Adipocyte (in vitro differentiated cells): ENCODE measurements around the gene MNDA.
"Not testable (repeated sequence)": the region's sequence is repeated elsewhere in the genome, so short reads cannot be mapped to it uniquely, and the experiment has no call there.

ENCODE experiments used
- DNase-seq: peaks from one replicate; pipeline ENCODE4 v3.0.0-alpha.2; 2015; ENCODE audit warnings: low read depth
- H3K27me3 ChIP-seq: replicated peaks from 2 replicates; pipeline ENCODE4 v1.7.0; 2013; ENCODE audit warnings: mild to moderate bottlenecking, low read length, moderate library complexity; ENCODE audit not compliant: control insufficient read depth, insufficient read depth
- H3K36me3 ChIP-seq: 2 replicates; pipeline ENCODE4 v1.7.0; 2013; ENCODE audit warnings: low read length, mild to moderate bottlenecking, moderate library complexity; ENCODE audit not compliant: control insufficient read depth, insufficient read depth, severe bottlenecking
- H3K4me1 ChIP-seq: 2 replicates; pipeline ENCODE4 v1.7.0; 2013; ENCODE audit warnings: mild to moderate bottlenecking, low read length, moderate library complexity; ENCODE audit not compliant: control insufficient read depth, insufficient read depth
- H3K4me3 ChIP-seq: 2 replicates; pipeline ENCODE4 v1.7.0; 2013; ENCODE audit warnings: mild to moderate bottlenecking, low read length, moderate library complexity
- H3K9ac ChIP-seq: 2 replicates; pipeline ENCODE4 v1.7.0; 2013; ENCODE audit warnings: mild to moderate bottlenecking, low read length, moderate library complexity
- H3K9me3 ChIP-seq: 2 replicates; pipeline ENCODE4 v1.7.0; 2013; ENCODE audit warnings: mild to moderate bottlenecking, low read length, moderate library complexity; ENCODE audit not compliant: control insufficient read depth

The MNDA gene

DNA sequence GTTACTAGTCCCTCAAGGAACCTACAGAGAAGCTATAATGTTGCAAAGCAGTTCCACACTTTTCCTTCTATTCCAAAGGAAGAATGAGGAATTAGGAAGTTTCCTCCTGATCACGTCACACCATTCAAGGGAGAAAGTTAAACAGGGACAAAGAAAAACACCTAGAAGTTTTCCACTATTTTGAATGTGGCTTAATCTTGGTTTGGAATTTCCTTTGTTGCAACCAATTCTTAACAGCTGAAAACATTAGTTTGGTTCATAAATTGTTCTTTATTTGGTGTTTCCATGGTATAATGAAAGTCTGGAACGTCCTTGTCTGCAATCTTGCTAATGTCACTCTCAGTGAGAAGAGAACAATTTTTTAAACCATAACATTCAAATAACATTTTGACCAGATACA lies 8.4 kb downstream of the MNDA start:
- DNase-seq = no peak

DNA sequence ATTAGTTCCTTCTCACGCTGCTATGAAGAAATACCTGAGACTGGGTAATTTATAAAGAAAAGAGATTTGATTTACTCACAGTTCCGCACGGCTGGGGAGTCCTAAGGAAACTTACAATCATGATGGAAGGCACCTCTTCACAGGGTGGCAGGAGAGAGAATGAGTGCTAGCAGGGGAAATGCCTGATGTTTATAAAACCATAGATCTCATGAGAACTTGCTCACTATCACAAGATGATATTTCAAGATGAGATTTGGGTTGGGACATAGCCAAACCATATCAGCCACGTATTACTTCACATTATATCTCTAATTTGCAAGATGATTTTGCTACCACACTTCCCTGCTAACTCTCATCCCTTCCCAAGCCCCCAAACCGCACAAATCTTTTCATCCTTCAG lies 9.1 kb downstream of the MNDA start:
- no peak for DNase-seq
- no peaks in the 10 kb centered on the region for H3K36me3 ChIP-seq
- no peaks in the 10 kb centered on the region for H3K4me1 ChIP-seq
- no peak overlapping the region for H3K4me3 ChIP-seq
- H3K9me3 ChIP-seq = peaks cover 4% of the 10 kb centered on the region
- no peak overlapping the region for H3K9ac ChIP-seq
- no peaks in the 10 kb centered on the region for H3K27me3 ChIP-seq

More for the DNA sequence above, 8.4 kb downstream of the MNDA start:
- peaks cover 4% of the 10 kb centered on the region for H3K9me3 ChIP-seq
- H3K9ac ChIP-seq = no peak overlapping the region
- no peak overlapping the region for H3K4me3 ChIP-seq
- H3K27me3 ChIP-seq = no peaks in the 10 kb centered on the region
- H3K36me3 ChIP-seq = no peaks in the 10 kb centered on the region
- H3K4me1 ChIP-seq = no peaks in the 10 kb centered on the region

DNA sequence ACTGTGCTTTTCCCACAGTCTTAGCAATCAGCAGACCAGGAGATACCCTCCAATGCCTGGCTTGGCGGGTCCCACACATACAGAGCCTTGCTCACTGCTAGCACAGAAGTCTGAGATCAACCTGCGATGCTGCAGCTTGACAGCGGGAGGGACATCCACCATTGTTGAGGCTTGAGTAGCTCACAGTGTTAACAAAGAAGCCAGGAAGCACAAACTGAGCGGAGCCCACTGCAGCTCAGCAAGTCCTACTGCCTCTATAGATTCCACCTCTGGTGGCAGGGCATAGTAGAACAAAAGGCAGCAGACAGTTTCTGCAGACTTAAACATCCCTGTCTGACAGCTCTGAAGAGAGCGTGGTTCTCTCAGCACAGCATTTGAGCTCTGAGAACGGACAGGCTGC lies 33.4 kb downstream of the MNDA start:
- Histone ChIP-seq H3K9me3 (peaks cover 3% of the 10 kb centered on the region), H3K4me1 (no peaks in the 10 kb centered on the region), H3K36me3 (no peaks in the 10 kb centered on the region), H3K9ac (no peak overlapping the region), H3K4me3 (no peak overlapping the region), H3K27me3 (no peaks in the 10 kb centered on the region)
- no peak for DNase-seq

DNA sequence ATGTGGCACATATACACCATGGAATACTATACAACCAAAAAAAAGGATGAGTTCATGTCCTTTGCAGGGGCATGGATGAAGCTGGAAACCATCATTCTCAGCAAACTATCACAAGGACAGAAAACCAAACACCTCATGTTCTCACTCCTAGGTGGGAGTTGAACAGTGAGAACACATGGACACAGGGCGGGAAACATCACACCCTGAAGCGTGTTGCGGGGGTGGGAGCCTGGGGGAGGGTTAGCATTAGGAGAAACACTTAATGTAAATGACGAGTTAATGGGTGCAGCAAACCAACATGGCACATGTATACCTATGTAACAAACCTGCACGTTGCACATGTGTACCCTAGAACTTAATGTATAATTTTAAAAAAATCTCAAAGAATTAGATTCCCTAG lies 39.3 kb downstream of the MNDA start:
- not testable (repeated sequence) for H3K9me3 ChIP-seq, H3K27me3 ChIP-seq, DNase-seq, H3K36me3 ChIP-seq, H3K4me3 ChIP-seq, H3K4me1 ChIP-seq, H3K9ac ChIP-seq

DNA sequence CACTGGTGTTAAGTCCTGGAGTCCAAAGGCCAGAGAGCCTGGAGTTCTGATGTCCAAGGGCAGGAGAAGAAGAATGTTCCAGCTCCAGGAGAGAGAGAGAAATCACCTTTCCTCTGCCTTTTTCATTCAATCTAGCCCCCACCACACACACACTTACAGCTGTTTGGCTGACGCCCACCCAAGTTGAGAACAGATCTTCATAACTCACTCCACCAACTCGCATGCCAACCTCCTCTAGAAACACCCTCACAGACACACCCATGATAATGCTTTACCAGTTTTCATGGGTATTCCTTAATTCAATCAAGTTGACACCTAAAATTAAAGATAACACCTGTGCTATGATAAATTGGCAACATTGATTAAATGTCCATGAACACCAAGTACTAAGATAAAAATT lies 42.0 kb downstream of the MNDA start:
- Histone ChIP-seq H3K9ac (no peak overlapping the region), H3K4me1 (no peaks in the 10 kb centered on the region), H3K36me3 (no peaks in the 10 kb centered on the region), H3K9me3 (peaks cover 5% of the 10 kb centered on the region), H3K4me3 (no peak overlapping the region), H3K27me3 (no peaks in the 10 kb centered on the region)
- no peak for DNase-seq

DNA sequence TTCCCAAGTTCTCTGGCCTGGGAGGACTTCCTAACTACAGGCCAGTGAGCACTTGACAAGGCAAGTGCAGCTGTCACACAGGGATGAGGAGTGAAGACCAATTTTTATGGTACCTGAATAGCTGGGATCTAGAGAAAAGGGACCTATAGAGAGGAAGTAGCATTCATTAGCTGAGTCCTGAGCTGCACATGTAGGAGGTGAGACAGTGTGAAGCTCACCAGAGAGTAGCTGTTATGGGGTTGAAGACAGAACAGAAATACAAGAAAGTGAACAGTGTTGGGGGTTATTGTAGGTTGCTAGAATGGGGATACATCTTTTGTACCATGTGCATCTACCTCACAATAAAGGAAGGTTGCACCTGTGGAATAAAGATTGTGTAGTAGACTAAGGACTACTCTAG lies 62.5 kb downstream of the MNDA start:
- Histone ChIP-seq H3K9me3 (peaks cover 4% of the 10 kb centered on the region), H3K9ac (no peak overlapping the region), H3K4me1 (no peaks in the 10 kb centered on the region), H3K27me3 (no peaks in the 10 kb centered on the region), H3K4me3 (no peak overlapping the region), H3K36me3 (no peaks in the 10 kb centered on the region)
- DNase-seq = no peak

DNA sequence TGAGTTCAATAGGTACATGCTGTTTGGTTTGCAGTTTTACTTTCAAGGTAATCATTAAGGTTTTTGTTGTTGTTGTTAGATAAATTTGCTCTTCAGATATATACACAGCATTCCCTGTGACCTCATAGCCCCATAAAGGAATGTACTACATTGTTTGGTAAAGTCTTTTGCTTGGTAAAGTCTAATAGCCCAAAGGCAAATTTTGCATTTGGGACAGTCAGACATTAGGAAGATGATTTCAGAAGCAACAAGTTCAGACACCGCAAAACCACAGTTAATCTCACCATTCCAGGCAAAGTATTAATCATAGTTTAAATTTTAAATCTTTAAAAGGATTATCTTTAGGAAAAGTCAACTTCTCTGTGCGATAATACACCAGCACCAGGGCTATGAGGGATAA lies 67.6 kb downstream of the MNDA start:
- H3K9ac ChIP-seq = no peak overlapping the region
- H3K4me3 ChIP-seq = no peak overlapping the region
- no peaks in the 10 kb centered on the region for H3K27me3 ChIP-seq
- no peaks in the 10 kb centered on the region for H3K4me1 ChIP-seq
- H3K9me3 ChIP-seq = peaks cover 4% of the 10 kb centered on the region
- no peak for DNase-seq
- no peaks in the 10 kb centered on the region for H3K36me3 ChIP-seq
